ENCODE data around the gene IRAK1BP1. TPM values are rescaled to one million over a fixed set of nuclear protein-coding genes. Genes with fewer than 3 reads are reported as not detected.

Gene IRAK1BP1
- total and polyA plus RNA-seq, 9 of the 15 experiments (the other 6 are each of a cell fraction or from before 2014, with no cell fraction given), result 1.8 to 3.7 (median 2.1) TPM

DNA sequence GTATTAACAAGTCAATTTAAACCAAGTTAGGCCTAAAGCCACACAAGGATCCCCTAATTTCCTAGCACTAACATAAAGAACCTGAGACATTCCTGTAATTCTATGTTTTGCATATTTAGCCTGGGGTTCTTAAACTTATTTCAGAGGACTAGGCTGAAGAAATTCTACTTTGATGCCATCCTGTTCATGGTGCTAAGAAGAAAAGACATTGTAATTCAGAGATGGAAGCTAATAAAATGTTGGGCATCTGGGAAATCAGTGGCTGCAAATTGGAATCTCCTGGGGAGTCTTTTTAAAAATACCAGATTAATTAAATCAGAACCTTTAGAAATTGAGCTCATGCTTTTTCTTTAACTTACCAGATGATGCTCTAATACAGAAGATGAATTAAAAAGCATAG is 26.2 kb upstream of the IRAK1BP1 start:
- ChIA-PET CTCF (ENCODE audit: low intra/inter-chr PET ratio) (no interaction called here), POLR2A (no interaction called here)
- Histone ChIP-seq H3K4me1 (replicated peaks in 1 of 2; ENCODE audit: control insufficient read depth in 2 of 2, insufficient read depth in 2 of 2, low read length in 2 of 2) (no peaks in the 10 kb centered on the region), H2AFZ (ENCODE audit: low read depth, low read length) (no peak overlapping the region), H3K27ac (ENCODE audit: extremely low read depth, low read depth, low read length) (no peak overlapping the region), H3K36me3 (ENCODE audit: control insufficient read depth, insufficient read depth, low read length) (no peaks in the 10 kb centered on the region), H3K9ac (ENCODE audit: insufficient read depth in 1 of 2, low read depth in 2 of 2, low read length in 2 of 2) (no peak overlapping the region), H3K27me3 (ENCODE audit: control insufficient read depth in 2 of 2, insufficient read depth in 2 of 2, low read length in 2 of 2) (no peaks in the 10 kb centered on the region), H3K9me1 (ENCODE audit: control insufficient read depth, insufficient read depth, low read length) (no peaks in the 10 kb centered on the region), H3K4me2 (ENCODE audit: insufficient read depth, low read length) (no peak overlapping the region), H3K79me2 (ENCODE audit: control insufficient read depth, insufficient read depth, low read length) (no peaks in the 10 kb centered on the region), H3K4me3 (no peak overlapping the region), H3K9me3 (replicated peaks; ENCODE audit: control insufficient read depth, insufficient read depth, low read depth, low read length) (no peaks in the 10 kb centered on the region), H4K20me1 (replicated peaks; ENCODE audit: control insufficient read depth, insufficient read depth, low read length) (no peaks in the 10 kb centered on the region)
- no peak for FAIRE-seq
- intact Hi-C loops (cut with micrococcal nuclease), result no loop called here
- ATAC-seq, result no peak
- TF ChIP-seq ASH1L (IDR thresholded peaks at IDR 0.05; ENCODE audit: borderline replicate concordance, low read depth, partially characterized antibody) (no peak), FIP1L1 (IDR thresholded peaks at IDR 0.05; ENCODE audit: low read depth, low read length, poor library complexity, severe bottlenecking) (no peak), XRCC3 (IDR thresholded peaks at IDR 0.05) (no peak), SMARCB1 (IDR thresholded peaks at IDR 0.05; ENCODE audit: insufficient read length, low read depth) (no peak), RCOR1 (IDR thresholded peaks at IDR 0.05; ENCODE audit: borderline replicate concordance in 1 of 2, low read depth in 2 of 2, low read length in 2 of 2) (no peak), IRF1 (CRISPR knock-in tag; IDR thresholded peaks at IDR 0.05; ENCODE audit: borderline replicate concordance) (no peak), SP1 (CRISPR knock-in tag; IDR thresholded peaks at IDR 0.05) (no peak), IRF9 (tag; IDR thresholded peaks at IDR 0.05) (no peak)
- TF ChIP-seq, protein P1, sequence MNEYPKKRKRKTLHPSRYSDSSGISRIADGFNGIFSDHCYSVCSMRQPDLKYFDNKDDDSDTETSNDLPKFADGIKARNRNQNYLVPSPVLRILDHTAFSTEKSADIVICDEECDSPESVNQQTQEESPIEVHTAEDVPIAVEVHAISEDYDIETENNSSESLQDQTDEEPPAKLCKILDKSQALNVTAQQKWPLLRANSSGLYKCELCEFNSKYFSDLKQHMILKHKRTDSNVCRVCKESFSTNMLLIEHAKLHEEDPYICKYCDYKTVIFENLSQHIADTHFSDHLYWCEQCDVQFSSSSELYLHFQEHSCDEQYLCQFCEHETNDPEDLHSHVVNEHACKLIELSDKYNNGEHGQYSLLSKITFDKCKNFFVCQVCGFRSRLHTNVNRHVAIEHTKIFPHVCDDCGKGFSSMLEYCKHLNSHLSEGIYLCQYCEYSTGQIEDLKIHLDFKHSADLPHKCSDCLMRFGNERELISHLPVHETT (CRISPR knock-in tag; conservative IDR thresholded peaks at IDR 0.05 in 1 of 2, IDR thresholded peaks at IDR 0.05 in 1 of 2), result no peak
- no TSS peak for BruUV-seq (replicated peaks)
- no peak for DNase-seq (ENCODE audit: extremely low read depth in 1 of 4, low spot score in 3 of 4)
- in situ Hi-C loops (cut with MboI), result no loop called here

Measured in K562 (cell line).